SU-DHL-6 (cell line): ENCODE data around the gene ERG.

Experiments
- CTCF ChIP-seq: fragments of 200-600 bp; sonication (generic); IDR thresholded peaks from one replicate; pipeline ENCODE4 v1.5.1; 2017; ENCODE audit warnings: antibody characterized with exemption, mild to moderate bottlenecking, low read length, moderate library complexity; ENCODE audit not compliant: insufficient read depth, poor library complexity, severe bottlenecking
- EZH2phosphoT487 ChIP-seq: fragments of 200-600 bp; sonication (generic), shearing (Covaris generic); conservative IDR thresholded peaks from 2 replicates; pipeline ENCODE4 v1.6.1; 2018; ENCODE audit warnings: mild to moderate bottlenecking, antibody characterized with exemption, low read length, moderate library complexity, mixed read lengths

- TF ChIP-seq CTCF = no peak
- no peak for TF ChIP-seq EZH2phosphoT487
Measured at GRCh38 chr21:38354746-38355145, 143.5 kb downstream of the ERG start.
